Tibial artery (tissue), 4 donors: ENCODE results near the gene CDH24.
A peak's percentile ranks its signal among the peaks of the same experiment; 100 is the strongest.
"Not testable (repeated sequence)": the region's sequence is repeated elsewhere in the genome, so short reads cannot be mapped to it uniquely, and the experiment has no call there.

Experiments used
- DNase-seq, 2 donors: peaks; one replicate each; pipeline ENCODE4 v3.0.0-alpha.2; 2019
- H3K27ac ChIP-seq, 2 donors: fragments of 200-600 bp; sonication (generic) in 1 of 2; 1 replicate in 1 of 2; 2 replicates in 1 of 2; pipeline ENCODE4 v1.5.1; 2018 to 2019; ENCODE audit warnings: mild to moderate bottlenecking in 1 of 2
- H3K27me3 ChIP-seq, 2 donors: fragments of 200-600 bp; sonication (generic) in 1 of 2; one replicate each; pipeline versions ENCODE4 v1.5.1 to v1.6.0; 2016 to 2019
- H3K36me3 ChIP-seq, 3 donors: fragments of 200-600 bp; sonication (generic) in 2 of 3; one replicate each; pipeline ENCODE4 v1.5.1; 2016 to 2019; ENCODE audit warnings: mild to moderate bottlenecking in 2 of 3
- H3K4me1 ChIP-seq, 4 donors: fragments of 200-600 bp; sonication (generic) in 2 of 4; 1 replicate in 3 of 4; 2 replicates in 1 of 4; pipeline ENCODE4 v1.5.1; 2016 to 2019
- H3K4me3 ChIP-seq, 2 donors: fragments of 200-600 bp; sonication (generic) in 1 of 2; 1 replicate in 1 of 2; 2 replicates in 1 of 2; pipeline ENCODE4 v1.5.1; 2018 to 2019; ENCODE audit warnings: mild to moderate bottlenecking in 2 of 2
- H3K9me3 ChIP-seq, 3 donors: fragments of 200-600 bp; sonication (generic) in 1 of 3; one replicate each; pipeline ENCODE4 v1.5.1; 2016 to 2019
- CTCF ChIP-seq, 2 experiments: fragments of 200-600 bp in 1 of 2; fragments of 450-650 bp in 1 of 2; IDR thresholded peaks; one replicate each; pipeline ENCODE4 v1.5.1; 2017 to 2019; ENCODE audit warnings: antibody characterized with exemption in 2 of 2, mild to moderate bottlenecking in 1 of 2, moderate library complexity in 1 of 2
- intact Hi-C: fragments of 100-400 bp; cut with DNase I; formaldehyde crosslinking; loops from one replicate; pipeline ENCODE4 v1.15.0; 2023; ENCODE audit warnings: low total_unique reads

CDH24 gene

GRCh38 chr14:23005451-23006187, 51.7 kb downstream of the CDH24 start:
- H3K36me3 ChIP-seq = no peaks in the 10 kb centered on the region
- intact Hi-C loops = no loop called here
- H3K27me3 ChIP-seq = no peaks in the 10 kb centered on the region
- no peak for DNase-seq
- no peaks in the 10 kb centered on the region for H3K9me3 ChIP-seq
- peak overlapping the region; percentile 92 for H3K27ac ChIP-seq
- no peak for TF ChIP-seq CTCF (IDR thresholded peaks at IDR 0.05)
- no peak overlapping the region for H3K4me3 ChIP-seq
- H3K4me1 ChIP-seq = peaks cover 0 to 23% (median 14%) of the 10 kb centered on the region in 4 donors

GRCh38 chr14:23004274-23004673, 53.0 kb downstream of the CDH24 start:
- intact Hi-C loops, H3K9me3 ChIP-seq, H3K27ac ChIP-seq, DNase-seq, H3K4me3 ChIP-seq, H3K27me3 ChIP-seq, H3K36me3 ChIP-seq: not testable (repeated sequence)
- peaks cover 0 to 18% (median 12%) of the 10 kb centered on the region in 4 donors for H3K4me1 ChIP-seq

DNA sequence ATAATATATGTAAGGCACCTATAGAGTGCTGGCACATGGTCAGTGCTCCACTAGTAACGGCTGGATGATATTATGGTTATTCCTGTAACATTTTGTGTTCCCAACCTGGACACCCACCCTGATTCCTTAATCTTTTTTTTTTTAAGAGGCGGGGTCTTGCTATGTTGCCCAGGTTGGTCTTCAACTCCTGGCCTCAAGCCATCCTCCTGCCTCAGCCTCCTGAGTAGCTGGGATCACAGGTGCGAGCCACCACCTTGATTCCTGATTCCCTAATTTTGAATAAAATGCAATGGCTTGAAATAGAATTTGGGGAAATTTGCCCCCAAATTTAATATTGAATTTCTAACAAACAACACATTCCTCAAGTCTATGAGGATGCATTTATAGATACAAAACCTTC, 54.7 kb downstream of the CDH24 start:
- intact Hi-C loops = no loop called here
- Histone ChIP-seq H3K4me3 (no peak overlapping the region), H3K27ac (no peak overlapping the region), H3K36me3 (peaks cover 0 to 10% (median 5%) of the 10 kb centered on the region in 3 donors), H3K4me1 (peaks cover 0 to 10% (median 9%) of the 10 kb centered on the region in 4 donors), H3K9me3 (no peaks in the 10 kb centered on the region), H3K27me3 (no peaks in the 10 kb centered on the region)
- DNase-seq = no peak
- TF ChIP-seq CTCF (IDR thresholded peaks at IDR 0.05) = no peak

DNA sequence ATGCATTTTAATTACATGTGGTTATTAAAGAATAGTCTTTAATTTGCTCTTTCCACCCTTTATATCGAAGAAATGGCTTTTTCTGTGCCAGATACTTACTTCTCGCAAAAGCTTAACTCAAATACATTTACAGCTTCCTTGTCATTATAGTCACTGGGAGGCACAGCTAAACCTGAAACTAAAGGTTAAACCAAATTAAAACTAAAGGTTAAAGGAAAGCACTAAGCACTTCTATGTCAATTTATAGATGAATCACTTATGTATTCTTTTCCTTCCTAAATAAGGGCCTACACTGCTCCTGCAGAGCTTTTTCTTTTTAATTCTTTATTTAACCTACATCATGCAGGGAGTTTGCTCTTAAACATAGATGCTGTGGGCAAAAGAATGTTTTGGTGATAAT, 56.5 kb downstream of the CDH24 start:
- Histone ChIP-seq H3K27ac (no peak overlapping the region), H3K4me1 (peaks cover 0 to 1% (median 0%) of the 10 kb centered on the region in 4 donors), H3K4me3 (no peak overlapping the region), H3K27me3 (no peaks in the 10 kb centered on the region), H3K36me3 (peaks cover 0 to 10% (median 5%) of the 10 kb centered on the region in 3 donors), H3K9me3 (no peaks in the 10 kb centered on the region)
- DNase-seq = no peak
- intact Hi-C loops = no loop called here
- no peak for TF ChIP-seq CTCF (IDR thresholded peaks at IDR 0.05)

DNA sequence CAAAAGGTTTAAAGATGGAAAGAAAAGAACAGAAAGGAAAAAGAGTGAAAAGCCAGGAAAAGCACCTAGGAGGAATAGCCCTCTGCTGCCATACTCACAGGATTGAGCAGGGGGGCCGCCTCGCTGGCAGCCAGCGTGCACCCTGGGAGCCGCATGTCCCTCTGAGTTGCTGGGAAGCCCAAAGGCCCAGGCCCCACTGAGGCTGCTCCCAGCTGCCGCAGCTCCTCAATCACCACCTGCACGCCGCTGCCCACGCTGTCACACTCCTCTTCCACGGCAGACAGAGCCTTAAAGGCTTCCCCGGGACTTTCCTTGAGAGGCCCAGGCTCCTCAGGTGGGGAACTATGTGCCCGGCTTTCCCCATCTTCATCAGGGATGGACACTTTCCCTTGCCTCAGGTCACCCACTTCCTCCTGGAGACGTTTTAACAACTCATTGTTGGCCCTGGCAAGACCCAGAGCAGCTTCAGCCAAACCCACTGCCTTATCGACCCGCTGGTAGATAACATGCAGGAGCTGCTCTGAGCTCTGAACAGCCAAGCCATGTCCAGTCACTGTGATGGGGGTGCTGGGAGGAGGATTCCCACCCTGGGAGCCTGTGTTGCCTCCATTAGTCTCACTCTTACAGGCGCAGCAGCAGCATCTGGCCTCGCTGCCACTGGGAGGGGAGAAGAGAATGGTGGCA, 58.8 kb downstream of the CDH24 start:
- Histone ChIP-seq H3K9me3 (no peaks in the 10 kb centered on the region), H3K27ac (no peak overlapping the region), H3K36me3 (peaks cover 0 to 10% (median 5%) of the 10 kb centered on the region in 3 donors), H3K4me3 (no peak overlapping the region), H3K4me1 (peaks cover 0 to 5% (median 0%) of the 10 kb centered on the region in 4 donors), H3K27me3 (no peaks in the 10 kb centered on the region)
- DNase-seq = no peak
- intact Hi-C loops = no loop called here
- no peak for TF ChIP-seq CTCF (IDR thresholded peaks at IDR 0.05)

DNA sequence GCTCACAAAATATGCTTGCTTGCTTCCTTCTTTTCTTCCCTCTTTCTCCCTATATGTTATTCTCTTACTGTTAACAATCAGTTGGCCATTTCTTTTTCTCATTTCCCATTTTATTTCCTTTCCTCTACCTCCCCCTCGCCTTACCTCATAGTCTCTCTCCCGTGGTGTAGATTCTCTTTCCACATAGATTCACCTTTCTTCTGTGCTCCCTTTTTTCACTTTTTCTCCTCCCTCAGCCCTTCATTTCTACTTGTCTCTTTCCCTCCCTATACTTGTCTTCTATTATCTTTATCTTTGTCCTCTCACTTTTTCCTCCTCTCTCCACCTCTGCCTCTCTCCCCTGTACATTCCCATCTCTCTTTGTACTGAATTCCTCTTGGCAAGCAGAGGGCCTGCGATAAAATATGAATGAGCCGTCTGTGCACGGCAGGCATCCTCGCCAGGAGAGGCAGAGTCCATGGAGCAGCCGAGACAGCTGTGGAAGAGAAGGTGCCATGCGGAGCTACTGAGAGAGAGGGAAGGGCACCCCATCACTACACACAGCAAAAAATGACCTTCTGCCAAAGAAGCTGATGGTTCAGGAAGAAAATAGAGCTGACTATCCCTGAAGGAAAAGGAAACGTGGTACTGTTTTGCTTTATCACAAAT, 59.5 kb downstream of the CDH24 start:
- Histone ChIP-seq H3K4me1 (peaks cover 0 to 5% (median 0%) of the 10 kb centered on the region in 4 donors), H3K27me3 (no peaks in the 10 kb centered on the region), H3K4me3 (no peak overlapping the region), H3K27ac (no peak overlapping the region), H3K36me3 (peaks cover 0 to 10% (median 5%) of the 10 kb centered on the region in 3 donors), H3K9me3 (no peaks in the 10 kb centered on the region)
- no peak for TF ChIP-seq CTCF (IDR thresholded peaks at IDR 0.05)
- DNase-seq = no peak
- intact Hi-C loops = no loop called here
